ENCODE results near the gene DMWD.

Gene DMWD

GRCh38 chr19:45768984-45769782 lies 23.5 kb downstream of the DMWD start, which contains the start of gene SIX5:
SIX5 (minus strand) TSS chr19:45769252; CDS start chr19:45768844, 408 bp downstream.
- no peak for TF ChIP-seq CTCF (IDR thresholded peaks at IDR 0.05; ENCODE audit: borderline replicate concordance, insufficient read depth, low read depth, low read length)
- peak within 1 kb of the TSS; percentile 75 for H3K4me3 ChIP-seq (ENCODE audit: low read depth, low read length)

- TF ChIP-seq CTCF (IDR thresholded peaks at IDR 0.05; ENCODE audit: borderline replicate concordance, insufficient read depth, low read depth, low read length), result no peak
- H3K4me3 ChIP-seq (ENCODE audit: low read depth, low read length), result peak overlapping the region; percentile 75
Measured at GRCh38 chr19:45768655-45768983, 24.0 kb downstream of the DMWD start.

GRCh38 chr19:45767881-45768654 lies 24.6 kb downstream of the DMWD start:
- H3K4me3 ChIP-seq (ENCODE audit: low read depth, low read length), result peak overlapping the region; percentile 75
- no peak for TF ChIP-seq CTCF (IDR thresholded peaks at IDR 0.05; ENCODE audit: borderline replicate concordance, insufficient read depth, low read depth, low read length)

GRCh38 chr19:45767410-45767880 lies 25.2 kb downstream of the DMWD start:
- peak overlapping the region; percentile 75 for H3K4me3 ChIP-seq (ENCODE audit: low read depth, low read length)
- no peak for TF ChIP-seq CTCF (IDR thresholded peaks at IDR 0.05; ENCODE audit: borderline replicate concordance, insufficient read depth, low read depth, low read length)

- H3K4me3 ChIP-seq (ENCODE audit: low read depth, low read length), result no peak overlapping the region
Measured at GRCh38 chr19:45766869-45767346, 25.7 kb downstream of the DMWD start.

GRCh38 chr19:45766296-45766868 lies 26.3 kb downstream of the DMWD start:
- H3K4me3 ChIP-seq (ENCODE audit: low read depth, low read length), result no peak overlapping the region
- TF ChIP-seq CTCF (IDR thresholded peaks at IDR 0.05; ENCODE audit: borderline replicate concordance, insufficient read depth, low read depth, low read length), result no peak

More at GRCh38 chr19:45766869-45767346, 25.7 kb downstream of the DMWD start:
- TF ChIP-seq CTCF (IDR thresholded peaks at IDR 0.05; ENCODE audit: borderline replicate concordance, insufficient read depth, low read depth, low read length), result no peak
